PC-3 (cell line): ENCODE measurements around the gene OXSR1.
A peak's percentile ranks its signal among the peaks of the same experiment; 100 is the strongest.

ENCODE experiments used
- EZH2 ChIP-seq: fragments of 300-600 bp; sonication (generic); IDR thresholded peaks from one replicate; pipeline ENCODE4 v1.6.1; 2017; ENCODE audit warnings: antibody characterized with exemption, mild to moderate bottlenecking, low read length; ENCODE audit not compliant: unreplicated experiment
- TF ChIP-seq, protein P1 (sequence below): fragments of 300-600 bp; sonication (generic); conservative IDR thresholded peaks from 2 replicates; pipeline ENCODE4 v1.5.1; 2017; ENCODE audit warnings: antibody characterized with exemption, low read depth, mild to moderate bottlenecking, low read length

- TF ChIP-seq, protein P1, sequence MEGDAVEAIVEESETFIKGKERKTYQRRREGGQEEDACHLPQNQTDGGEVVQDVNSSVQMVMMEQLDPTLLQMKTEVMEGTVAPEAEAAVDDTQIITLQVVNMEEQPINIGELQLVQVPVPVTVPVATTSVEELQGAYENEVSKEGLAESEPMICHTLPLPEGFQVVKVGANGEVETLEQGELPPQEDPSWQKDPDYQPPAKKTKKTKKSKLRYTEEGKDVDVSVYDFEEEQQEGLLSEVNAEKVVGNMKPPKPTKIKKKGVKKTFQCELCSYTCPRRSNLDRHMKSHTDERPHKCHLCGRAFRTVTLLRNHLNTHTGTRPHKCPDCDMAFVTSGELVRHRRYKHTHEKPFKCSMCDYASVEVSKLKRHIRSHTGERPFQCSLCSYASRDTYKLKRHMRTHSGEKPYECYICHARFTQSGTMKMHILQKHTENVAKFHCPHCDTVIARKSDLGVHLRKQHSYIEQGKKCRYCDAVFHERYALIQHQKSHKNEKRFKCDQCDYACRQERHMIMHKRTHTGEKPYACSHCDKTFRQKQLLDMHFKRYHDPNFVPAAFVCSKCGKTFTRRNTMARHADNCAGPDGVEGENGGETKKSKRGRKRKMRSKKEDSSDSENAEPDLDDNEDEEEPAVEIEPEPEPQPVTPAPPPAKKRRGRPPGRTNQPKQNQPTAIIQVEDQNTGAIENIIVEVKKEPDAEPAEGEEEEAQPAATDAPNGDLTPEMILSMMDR = peak; percentile 46
- no peak for TF ChIP-seq EZH2
Measured at GRCh38 chr3:38281895-38282686, 116.8 kb downstream of the OXSR1 start, which contains the start of gene SLC22A14.
